PFSK-1 (cell line): ENCODE results near the gene PPARA.
A peak's percentile ranks its signal among the peaks of the same experiment; 100 is the strongest.

Experiments used
- FOXP2 ChIP-seq: optimal IDR thresholded peaks from 2 replicates; pipeline ENCODE3; 2011; ENCODE audit warnings: borderline replicate concordance, control low read depth, inconsistent platforms; ENCODE audit not compliant: insufficient read depth; ENCODE audit errors: extremely low read length, extremely low read depth
- POLR2AphosphoS5 ChIP-seq: IDR thresholded peaks from 2 replicates; pipeline ENCODE4 v1.6.1; 2012; ENCODE audit warnings: low read depth, mild to moderate bottlenecking, control low read depth, low read length, moderate library complexity
- SIN3A ChIP-seq: IDR thresholded peaks from 2 replicates; pipeline ENCODE4 v1.6.1; 2012; ENCODE audit warnings: mild to moderate bottlenecking, low read length, moderate library complexity, borderline replicate concordance; ENCODE audit not compliant: insufficient read depth
- TAF1 ChIP-seq: IDR thresholded peaks from 2 replicates; pipeline ENCODE4 v1.6.1; 2012; ENCODE audit warnings: low read length, control low read depth, borderline replicate concordance; ENCODE audit not compliant: insufficient read depth
- TF ChIP-seq, protein P1 (sequence below), 2 experiments: IDR thresholded peaks; 2 replicates each; pipeline versions ENCODE4 v1.6.1 to v1.8.0; 2011 to 2012; ENCODE audit warnings: low read depth in 2 of 2, low read length in 2 of 2, control low read depth in 1 of 2, inconsistent platforms in 1 of 2, mild to moderate bottlenecking in 1 of 2, moderate library complexity in 1 of 2; ENCODE audit not compliant: insufficient read depth in 1 of 2

Gene PPARA

DNA sequence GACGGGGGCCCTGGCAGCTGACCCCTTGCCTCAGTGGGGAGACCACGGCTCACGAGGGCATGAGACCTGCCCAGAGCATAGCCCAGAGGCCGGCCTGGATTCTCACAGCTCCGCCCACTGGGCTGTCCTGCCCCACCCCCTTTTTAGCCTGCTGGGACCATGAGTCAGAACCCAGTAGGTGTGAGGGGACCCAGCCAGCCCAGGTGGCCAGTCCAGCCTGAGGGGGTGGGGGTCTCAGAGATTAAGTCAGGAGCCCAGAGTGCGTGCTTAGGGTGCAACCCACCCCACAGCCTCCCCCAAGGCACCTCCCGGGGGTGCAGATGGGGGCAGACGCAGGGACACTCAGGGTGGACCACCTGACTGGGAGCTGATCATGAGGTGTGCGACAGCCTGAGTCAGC lies 40.1 kb upstream of the PPARA start:
- peak; percentile 24; the same call in 1 of the 2 replicates for TF ChIP-seq POLR2AphosphoS5
- no peak for TF ChIP-seq FOXP2
- TF ChIP-seq, protein P1, sequence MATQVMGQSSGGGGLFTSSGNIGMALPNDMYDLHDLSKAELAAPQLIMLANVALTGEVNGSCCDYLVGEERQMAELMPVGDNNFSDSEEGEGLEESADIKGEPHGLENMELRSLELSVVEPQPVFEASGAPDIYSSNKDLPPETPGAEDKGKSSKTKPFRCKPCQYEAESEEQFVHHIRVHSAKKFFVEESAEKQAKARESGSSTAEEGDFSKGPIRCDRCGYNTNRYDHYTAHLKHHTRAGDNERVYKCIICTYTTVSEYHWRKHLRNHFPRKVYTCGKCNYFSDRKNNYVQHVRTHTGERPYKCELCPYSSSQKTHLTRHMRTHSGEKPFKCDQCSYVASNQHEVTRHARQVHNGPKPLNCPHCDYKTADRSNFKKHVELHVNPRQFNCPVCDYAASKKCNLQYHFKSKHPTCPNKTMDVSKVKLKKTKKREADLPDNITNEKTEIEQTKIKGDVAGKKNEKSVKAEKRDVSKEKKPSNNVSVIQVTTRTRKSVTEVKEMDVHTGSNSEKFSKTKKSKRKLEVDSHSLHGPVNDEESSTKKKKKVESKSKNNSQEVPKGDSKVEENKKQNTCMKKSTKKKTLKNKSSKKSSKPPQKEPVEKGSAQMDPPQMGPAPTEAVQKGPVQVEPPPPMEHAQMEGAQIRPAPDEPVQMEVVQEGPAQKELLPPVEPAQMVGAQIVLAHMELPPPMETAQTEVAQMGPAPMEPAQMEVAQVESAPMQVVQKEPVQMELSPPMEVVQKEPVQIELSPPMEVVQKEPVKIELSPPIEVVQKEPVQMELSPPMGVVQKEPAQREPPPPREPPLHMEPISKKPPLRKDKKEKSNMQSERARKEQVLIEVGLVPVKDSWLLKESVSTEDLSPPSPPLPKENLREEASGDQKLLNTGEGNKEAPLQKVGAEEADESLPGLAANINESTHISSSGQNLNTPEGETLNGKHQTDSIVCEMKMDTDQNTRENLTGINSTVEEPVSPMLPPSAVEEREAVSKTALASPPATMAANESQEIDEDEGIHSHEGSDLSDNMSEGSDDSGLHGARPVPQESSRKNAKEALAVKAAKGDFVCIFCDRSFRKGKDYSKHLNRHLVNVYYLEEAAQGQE (IDR thresholded peaks at IDR 0.05; ENCODE audit: insufficient read depth in 1 of 2, low read depth in 2 of 2, low read length in 2 of 2): no peak
- no peak for TF ChIP-seq TAF1
- no peak for TF ChIP-seq SIN3A

DNA sequence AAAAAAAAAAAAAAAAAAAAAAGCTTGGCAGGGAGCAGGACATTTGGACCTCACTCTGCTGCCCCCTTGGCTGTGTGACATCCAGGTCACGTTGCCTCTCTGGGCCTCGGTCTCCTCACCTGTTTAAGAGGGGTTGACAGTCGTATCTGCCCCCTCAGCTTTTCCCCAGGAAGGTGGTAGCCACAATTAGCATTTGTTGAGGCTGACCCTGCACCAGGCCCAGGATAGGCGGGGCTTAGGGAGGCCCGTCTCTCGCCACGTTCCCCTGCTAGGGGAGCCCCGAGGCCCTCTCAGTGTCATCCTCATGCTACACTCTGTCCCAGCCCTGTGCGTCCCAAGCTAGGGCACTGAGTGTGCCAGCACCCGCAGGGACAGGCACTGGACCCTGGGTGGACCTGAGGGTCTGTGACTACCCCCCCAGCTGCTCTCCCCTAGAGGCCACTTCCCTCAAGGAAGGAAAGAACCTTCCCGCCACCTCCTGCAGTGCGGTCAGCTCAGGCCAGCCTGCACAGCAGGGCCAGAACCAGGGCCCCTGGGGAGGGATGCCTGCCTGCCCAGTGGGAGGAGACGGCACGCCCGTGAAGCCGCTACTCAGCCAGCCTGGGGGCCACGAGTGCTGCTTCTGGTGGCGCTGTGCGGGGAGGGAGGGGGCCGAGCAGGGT lies 38.5 kb upstream of the PPARA start:
- TF ChIP-seq SIN3A: no peak
- TF ChIP-seq, protein P1 (IDR thresholded peaks at IDR 0.05; ENCODE audit: insufficient read depth in 1 of 2, low read depth in 2 of 2, low read length in 2 of 2): no peak
- no peak for TF ChIP-seq FOXP2
- TF ChIP-seq POLR2AphosphoS5: no peak
- TF ChIP-seq TAF1: no peak

DNA sequence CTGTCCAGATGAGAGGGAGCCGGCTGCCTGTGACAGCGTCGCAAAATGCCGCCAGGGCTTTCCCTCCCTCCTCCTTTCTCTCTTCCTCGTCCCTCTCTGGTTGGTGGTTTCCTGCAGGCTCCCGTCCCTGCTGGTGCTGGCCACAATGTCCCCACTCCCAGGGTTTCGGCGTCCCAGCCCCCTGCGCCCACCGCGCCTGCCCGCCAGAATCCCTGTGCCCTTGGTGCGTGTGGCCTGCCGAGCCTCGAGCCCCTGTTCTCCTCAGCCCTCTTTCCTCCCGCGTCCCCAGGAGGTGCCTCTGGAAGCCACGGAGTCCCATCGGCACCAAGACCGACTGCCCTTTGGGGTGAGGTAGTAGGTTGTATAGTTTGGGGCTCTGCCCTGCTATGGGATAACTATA lies 37.9 kb upstream of the PPARA start:
- TF ChIP-seq, protein P1 (IDR thresholded peaks at IDR 0.05; ENCODE audit: insufficient read depth in 1 of 2, low read depth in 2 of 2, low read length in 2 of 2): no peak
- no peak for TF ChIP-seq POLR2AphosphoS5
- no peak for TF ChIP-seq SIN3A
- no peak for TF ChIP-seq FOXP2
- no peak for TF ChIP-seq TAF1

DNA sequence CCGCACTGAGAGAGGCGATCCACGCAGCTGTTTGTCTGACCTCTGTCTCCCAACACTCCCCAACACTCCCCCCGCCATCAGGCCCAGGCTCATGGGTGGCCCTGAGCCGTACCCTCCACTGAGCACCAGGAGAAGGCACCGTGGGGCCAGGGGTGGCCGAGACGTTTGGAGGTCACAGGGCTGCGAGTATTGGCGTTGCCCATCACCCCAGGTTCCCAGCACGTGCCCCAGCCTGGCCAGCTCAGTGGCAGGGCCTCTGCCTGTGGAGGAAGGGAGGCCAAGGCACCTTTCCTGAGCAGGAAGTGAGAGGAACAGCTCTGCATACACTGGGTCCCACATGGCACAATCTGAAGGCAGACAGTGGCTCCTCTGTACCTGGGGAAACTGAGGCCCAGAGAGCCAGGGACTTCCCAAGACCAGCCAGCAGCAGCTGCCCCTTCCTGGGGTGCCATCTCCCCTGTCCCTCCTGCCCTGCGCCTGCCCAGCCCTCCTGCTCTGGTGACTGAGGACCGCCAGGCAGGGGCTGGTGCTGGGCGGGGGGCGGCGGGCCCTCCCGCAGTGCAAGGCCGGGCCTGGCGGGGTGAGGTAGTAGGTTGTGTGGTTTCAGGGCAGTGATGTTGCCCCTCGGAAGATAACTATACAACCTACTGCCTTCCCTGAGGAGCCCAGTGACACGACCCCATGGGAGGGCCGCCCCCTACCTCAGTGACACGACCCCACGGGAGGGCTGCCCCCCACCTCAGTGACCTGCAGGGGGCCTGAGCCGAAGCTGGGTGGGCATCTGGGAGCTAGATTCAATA lies 37.0 kb upstream of the PPARA start:
- TF ChIP-seq, protein P1 (IDR thresholded peaks at IDR 0.05; ENCODE audit: insufficient read depth in 1 of 2, low read depth in 2 of 2, low read length in 2 of 2): no peak
- TF ChIP-seq POLR2AphosphoS5 (0 out of 2 replicates have a peak, but pooled peaks have one; percentile 0), FOXP2 (no peak)
